Measurements from ENCODE around the gene NTN1. TPM values are rescaled to one million over a fixed set of nuclear protein-coding genes. Genes with fewer than 3 reads are reported as not detected.

NTN1 gene
- total and polyA plus RNA-seq, 2 of the 4 experiments (the other 2 are of a cell fraction) = under 0.01 to 0.07 TPM

DNA sequence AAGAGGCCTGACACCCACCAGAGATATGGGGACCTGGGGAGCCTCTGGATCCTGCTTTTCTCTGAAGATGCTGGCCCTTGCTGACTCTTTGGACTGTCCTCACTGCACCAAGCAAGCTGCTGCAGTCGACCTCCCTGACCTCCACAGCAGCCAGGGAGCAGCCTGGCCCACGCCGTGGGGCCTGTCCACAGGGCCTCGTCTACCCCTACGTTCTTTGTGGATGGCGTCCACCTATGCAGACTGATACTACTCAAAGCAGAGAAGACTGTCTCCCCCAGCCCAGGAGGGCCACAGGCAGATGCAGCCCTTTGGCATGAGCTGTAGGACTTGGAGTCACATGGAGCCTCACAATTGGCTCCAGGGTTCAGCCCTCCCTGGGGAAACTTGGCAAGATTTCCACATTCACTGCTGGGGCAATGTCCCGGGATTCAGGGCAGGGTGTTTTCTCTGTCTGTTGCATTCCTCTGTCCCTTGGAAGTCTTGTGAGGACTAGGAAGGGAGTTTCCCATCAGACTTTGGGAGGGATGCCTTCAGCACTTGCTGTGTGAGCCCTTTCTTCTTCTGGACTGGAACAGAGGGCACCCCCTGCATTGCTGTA, 152.2 kb downstream of the NTN1 start:
- peaks cover 6% of the 10 kb centered on the region for H3K9me3 ChIP-seq (ENCODE audit: control insufficient read depth, insufficient read depth, low read length)
- 53% methylated on average over 3 of the region's 7 CpGs; no CpG with 5 or more reads in 1 of the 2 experiments for WGBS, 2 experiments (ENCODE audit: extremely low coverage in 2 of 2, insufficient read length in 1 of 2)
- H3K4me1 ChIP-seq (ENCODE audit: control insufficient read depth, insufficient read depth, low read length) = no peaks in the 10 kb centered on the region
- H3K9me1 ChIP-seq (ENCODE audit: insufficient read depth, low read length) = no peaks in the 10 kb centered on the region
- H3K79me1 ChIP-seq (ENCODE audit: low read depth in 1 of 2, low read length in 2 of 2) = no peaks in the 10 kb centered on the region
- ChIA-PET POLR2A (ENCODE audit: unreplicated experiment) (no interaction called here), CTCF (no interaction called here)
- no peak overlapping the region for H2AFZ ChIP-seq (replicated peaks; ENCODE audit: low read length, poor library complexity)
- no peak overlapping the region for H3K27ac ChIP-seq (ENCODE audit: insufficient read depth, low read length)
- H3K18ac ChIP-seq (ENCODE audit: low read depth, low read length) = no peak overlapping the region
- H2BK20ac ChIP-seq (ENCODE audit: low read depth, low read length) = no peak overlapping the region
- no peak overlapping the region for H2AK5ac ChIP-seq (ENCODE audit: low read depth, low read length)
- no peak overlapping the region for H3K9ac ChIP-seq (ENCODE audit: low read depth, low read length)
- in situ Hi-C loops (cut with MboI; ENCODE audit: low sequenced_read_pairs) = no loop called here
- intact Hi-C loops (cut with micrococcal nuclease) = no loop called here
- no peak overlapping the region for H3K14ac ChIP-seq (replicated peaks; ENCODE audit: low read depth, low read length)
- no peak overlapping the region for H4K5ac ChIP-seq (ENCODE audit: low read depth, low read length)
- no peak overlapping the region for H3K56ac ChIP-seq (ENCODE audit: extremely low read depth, insufficient read depth, low read length)
- H2AK9ac ChIP-seq (replicated peaks; ENCODE audit: low read depth, low read length, poor library complexity) = no peak overlapping the region
- no peak overlapping the region for H4K8ac ChIP-seq (ENCODE audit: low read depth in 2 of 2, low read length in 2 of 2)
- no peak overlapping the region for H2BK15ac ChIP-seq (ENCODE audit: low read depth, low read length)
- H3K36me3 ChIP-seq (ENCODE audit: control insufficient read depth, insufficient read depth, low read length) = no peaks in the 10 kb centered on the region
- no peaks in the 10 kb centered on the region; the same call in 1 of the 2 replicates for H3K27me3 ChIP-seq (ENCODE audit: control insufficient read depth, insufficient read depth, low read length)
- H3K4me3 ChIP-seq (ENCODE audit: insufficient read depth, low read depth, low read length) = no peak overlapping the region
- no peak overlapping the region for H3K4ac ChIP-seq (ENCODE audit: low read depth, low read length)
- TF ChIP-seq BHLHE40 (IDR thresholded peaks at IDR 0.05; ENCODE audit: low read depth, low read length) = no peak
- no peak for TF ChIP-seq RAD21 (IDR thresholded peaks at IDR 0.05; ENCODE audit: low read length)
- no peak for TF ChIP-seq FOS (IDR thresholded peaks at IDR 0.05; ENCODE audit: low read depth, low read length)
- TF ChIP-seq, protein P1, sequence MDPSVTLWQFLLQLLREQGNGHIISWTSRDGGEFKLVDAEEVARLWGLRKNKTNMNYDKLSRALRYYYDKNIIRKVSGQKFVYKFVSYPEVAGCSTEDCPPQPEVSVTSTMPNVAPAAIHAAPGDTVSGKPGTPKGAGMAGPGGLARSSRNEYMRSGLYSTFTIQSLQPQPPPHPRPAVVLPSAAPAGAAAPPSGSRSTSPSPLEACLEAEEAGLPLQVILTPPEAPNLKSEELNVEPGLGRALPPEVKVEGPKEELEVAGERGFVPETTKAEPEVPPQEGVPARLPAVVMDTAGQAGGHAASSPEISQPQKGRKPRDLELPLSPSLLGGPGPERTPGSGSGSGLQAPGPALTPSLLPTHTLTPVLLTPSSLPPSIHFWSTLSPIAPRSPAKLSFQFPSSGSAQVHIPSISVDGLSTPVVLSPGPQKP (IDR thresholded peaks at IDR 0.05; ENCODE audit: borderline replicate concordance, low read depth, low read length) = no peak
- TF ChIP-seq MXI1 (IDR thresholded peaks at IDR 0.05; ENCODE audit: borderline replicate concordance, low read depth, low read length) = no peak
- no peak for TF ChIP-seq MAZ (IDR thresholded peaks at IDR 0.05; ENCODE audit: borderline replicate concordance, low read depth, low read length)
- TF ChIP-seq CHD1 (IDR thresholded peaks at IDR 0.05; ENCODE audit: low read depth, low read length) = no peak
- no peak overlapping the region for H2BK5ac ChIP-seq (ENCODE audit: low read depth, low read length, poor library complexity, severe bottlenecking)
- no TSS peak for BruUV-seq (replicated peaks)
- no peak for ATAC-seq (ENCODE audit: low read depth)
- no peak overlapping the region for H3K4me2 ChIP-seq (ENCODE audit: low read depth, low read length)
- dilution Hi-C loops (cut with HindIII; ENCODE audit: low sequenced_read_pairs, unreplicated experiment) = no loop called here
- H2BK120ac ChIP-seq (ENCODE audit: low read depth, low read length) = no peak overlapping the region
- no peak for DNase-seq
- H4K91ac ChIP-seq (ENCODE audit: insufficient read depth, low read depth, low read length) = no peak overlapping the region
- no peak overlapping the region for H3K23ac ChIP-seq (ENCODE audit: low read depth, low read length)
- no peaks in the 10 kb centered on the region for H4K20me1 ChIP-seq (ENCODE audit: insufficient read depth, low read length)
